Astrocyte (in vitro differentiated cells and primary cell): ENCODE measurements around the gene KDELR1.

Source experiments
- EZH2 ChIP-seq: IDR thresholded peaks from 2 replicates; pipeline ENCODE4 v1.6.1; 2012; ENCODE audit warnings: mild to moderate bottlenecking, low read length, inconsistent platforms; ENCODE audit not compliant: insufficient read depth
- TF ChIP-seq, protein P1 (sequence below): IDR thresholded peaks from 2 replicates; pipeline ENCODE4 v1.5.1; 2011; ENCODE audit warnings: low read depth, mild to moderate bottlenecking, inconsistent platforms, low read length, moderate library complexity; ENCODE audit not compliant: insufficient read depth

- TF ChIP-seq, protein P1, sequence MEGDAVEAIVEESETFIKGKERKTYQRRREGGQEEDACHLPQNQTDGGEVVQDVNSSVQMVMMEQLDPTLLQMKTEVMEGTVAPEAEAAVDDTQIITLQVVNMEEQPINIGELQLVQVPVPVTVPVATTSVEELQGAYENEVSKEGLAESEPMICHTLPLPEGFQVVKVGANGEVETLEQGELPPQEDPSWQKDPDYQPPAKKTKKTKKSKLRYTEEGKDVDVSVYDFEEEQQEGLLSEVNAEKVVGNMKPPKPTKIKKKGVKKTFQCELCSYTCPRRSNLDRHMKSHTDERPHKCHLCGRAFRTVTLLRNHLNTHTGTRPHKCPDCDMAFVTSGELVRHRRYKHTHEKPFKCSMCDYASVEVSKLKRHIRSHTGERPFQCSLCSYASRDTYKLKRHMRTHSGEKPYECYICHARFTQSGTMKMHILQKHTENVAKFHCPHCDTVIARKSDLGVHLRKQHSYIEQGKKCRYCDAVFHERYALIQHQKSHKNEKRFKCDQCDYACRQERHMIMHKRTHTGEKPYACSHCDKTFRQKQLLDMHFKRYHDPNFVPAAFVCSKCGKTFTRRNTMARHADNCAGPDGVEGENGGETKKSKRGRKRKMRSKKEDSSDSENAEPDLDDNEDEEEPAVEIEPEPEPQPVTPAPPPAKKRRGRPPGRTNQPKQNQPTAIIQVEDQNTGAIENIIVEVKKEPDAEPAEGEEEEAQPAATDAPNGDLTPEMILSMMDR: no peak
- TF ChIP-seq EZH2: no peak
Observed at GRCh38 chr19:48400018-48400742, 8.8 kb upstream of the KDELR1 start.
